Esophagus muscularis mucosa (tissue), 4 donors: ENCODE measurements around the gene HSD11B1.

Experiments used
- EP300 ChIP-seq: sonication (generic); formaldehyde crosslinking; IDR thresholded peaks from one replicate; pipeline ENCODE4 v1.6.1; 2017; ENCODE audit warnings: antibody characterized with exemption
- POLR2A ChIP-seq: fragments of 450-650 bp; IDR thresholded peaks from one replicate; pipeline ENCODE4 v1.6.1; 2017; ENCODE audit warnings: antibody characterized with exemption, moderate library complexity, mild to moderate bottlenecking, low read depth
- POLR2AphosphoS5 ChIP-seq, 2 donors: sonication (generic); formaldehyde crosslinking; IDR thresholded peaks; one replicate each; pipeline ENCODE4 v1.6.1; 2017; ENCODE audit warnings: antibody characterized with exemption in 2 of 2
- TF ChIP-seq, protein P1 (sequence below), 3 experiments: fragments of 200-600 bp in 2 of 3; fragments of 450-650 bp in 1 of 3; sonication (generic) in 2 of 3; IDR thresholded peaks; one replicate each; pipeline ENCODE4 v1.5.1; 2017 to 2019; ENCODE audit warnings: antibody characterized with exemption in 3 of 3, mild to moderate bottlenecking in 2 of 3, moderate library complexity in 1 of 3

DNA sequence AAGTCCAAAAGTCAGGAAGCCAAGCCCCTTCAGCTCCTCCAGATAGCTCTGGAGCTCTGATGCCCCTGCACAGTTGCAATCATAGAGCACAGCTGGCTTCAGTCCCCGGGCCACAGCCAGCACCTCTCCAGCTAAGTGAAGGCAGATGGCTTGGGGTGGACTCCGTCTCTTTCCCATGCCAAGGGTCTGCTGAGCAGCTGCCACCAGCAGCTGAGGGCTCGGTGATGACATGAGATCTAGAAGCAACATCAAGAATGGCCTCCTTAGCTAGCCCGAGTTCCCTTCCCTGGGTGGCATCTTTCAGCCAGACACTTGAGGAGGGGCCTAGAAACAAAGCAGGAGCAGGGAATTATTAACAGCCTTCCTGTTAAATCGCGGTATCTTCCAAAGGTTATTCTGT lies 78.7 kb downstream of the HSD11B1 start:
- no peak for TF ChIP-seq EP300
- no peak for TF ChIP-seq POLR2AphosphoS5 (IDR thresholded peaks at IDR 0.05)
- TF ChIP-seq, protein P1, sequence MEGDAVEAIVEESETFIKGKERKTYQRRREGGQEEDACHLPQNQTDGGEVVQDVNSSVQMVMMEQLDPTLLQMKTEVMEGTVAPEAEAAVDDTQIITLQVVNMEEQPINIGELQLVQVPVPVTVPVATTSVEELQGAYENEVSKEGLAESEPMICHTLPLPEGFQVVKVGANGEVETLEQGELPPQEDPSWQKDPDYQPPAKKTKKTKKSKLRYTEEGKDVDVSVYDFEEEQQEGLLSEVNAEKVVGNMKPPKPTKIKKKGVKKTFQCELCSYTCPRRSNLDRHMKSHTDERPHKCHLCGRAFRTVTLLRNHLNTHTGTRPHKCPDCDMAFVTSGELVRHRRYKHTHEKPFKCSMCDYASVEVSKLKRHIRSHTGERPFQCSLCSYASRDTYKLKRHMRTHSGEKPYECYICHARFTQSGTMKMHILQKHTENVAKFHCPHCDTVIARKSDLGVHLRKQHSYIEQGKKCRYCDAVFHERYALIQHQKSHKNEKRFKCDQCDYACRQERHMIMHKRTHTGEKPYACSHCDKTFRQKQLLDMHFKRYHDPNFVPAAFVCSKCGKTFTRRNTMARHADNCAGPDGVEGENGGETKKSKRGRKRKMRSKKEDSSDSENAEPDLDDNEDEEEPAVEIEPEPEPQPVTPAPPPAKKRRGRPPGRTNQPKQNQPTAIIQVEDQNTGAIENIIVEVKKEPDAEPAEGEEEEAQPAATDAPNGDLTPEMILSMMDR (IDR thresholded peaks at IDR 0.05) = no peak
- no peak for TF ChIP-seq POLR2A
